Gastroesophageal sphincter (tissue), 3 donors: Measurements from ENCODE around the gene USF3.

Experiments
- CTCF ChIP-seq, 4 experiments: fragments of 200-600 bp in 2 of 4; fragments of 450-650 bp in 2 of 4; sonication (generic) in 1 of 4; IDR thresholded peaks; one replicate each; pipeline ENCODE4 v1.5.1; 2017 to 2019; ENCODE audit warnings: antibody characterized with exemption in 4 of 4, mild to moderate bottlenecking in 2 of 4, moderate library complexity in 2 of 4
- EP300 ChIP-seq: sonication (generic); formaldehyde crosslinking; IDR thresholded peaks from one replicate; pipeline ENCODE4 v1.6.1; 2017; ENCODE audit warnings: antibody characterized with exemption, mild to moderate bottlenecking
- POLR2A ChIP-seq, 2 donors: fragments of 450-650 bp; IDR thresholded peaks; one replicate each; pipeline ENCODE4 v1.6.1; 2017; ENCODE audit warnings: antibody characterized with exemption in 2 of 2, mild to moderate bottlenecking in 2 of 2, moderate library complexity in 1 of 2

DNA sequence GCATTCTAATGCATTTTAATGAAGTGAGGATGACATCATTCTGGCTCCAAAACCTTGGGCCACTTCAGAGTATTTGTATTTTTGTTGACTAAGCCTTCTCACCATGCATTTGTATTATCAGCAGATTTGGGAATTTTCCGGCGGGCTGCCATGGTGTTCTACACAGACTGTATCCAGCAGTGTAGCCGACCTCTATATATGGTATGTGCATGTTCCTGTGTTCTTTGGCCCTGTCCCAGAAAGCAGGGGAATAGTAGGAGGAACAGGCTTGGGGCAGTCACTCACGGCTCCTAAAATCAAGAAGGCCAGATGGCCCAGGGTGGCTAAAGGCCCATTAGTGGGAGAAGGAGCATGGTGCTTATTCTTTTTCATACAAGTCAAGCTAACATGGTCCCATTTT, 80.5 kb downstream of the USF3 start:
- no peak for TF ChIP-seq CTCF (IDR thresholded peaks at IDR 0.05)
- no peak for TF ChIP-seq EP300
- TF ChIP-seq POLR2A (IDR thresholded peaks at IDR 0.05): no peak
